Kidney epithelial cell (primary cell): ENCODE measurements around the gene KBTBD6. TPM values are rescaled to one million over a fixed set of nuclear protein-coding genes. Genes with fewer than 3 reads are reported as not detected.

Experiments
- DNase-seq: peaks from one replicate; pipeline ENCODE4 v3.0.0-alpha.2; 2010; ENCODE audit warnings: low read depth
- H3K27me3 ChIP-seq: 2 replicates; pipeline ENCODE4 v1.6.0; 2011; ENCODE audit warnings: low read length; ENCODE audit not compliant: control insufficient read depth, insufficient read depth
- H3K36me3 ChIP-seq: 2 replicates; pipeline ENCODE4 v1.5.1; 2011; ENCODE audit warnings: low read length; ENCODE audit not compliant: control insufficient read depth, insufficient read depth
- H3K4me3 ChIP-seq: 2 replicates; pipeline ENCODE4 v1.5.1; 2011; ENCODE audit warnings: low read depth, mild to moderate bottlenecking, control low read depth, low read length
- CTCF ChIP-seq: IDR thresholded peaks from 2 replicates; pipeline ENCODE4 v1.5.1; 2011; ENCODE audit warnings: mild to moderate bottlenecking, moderate library complexity, low read length, control low read depth, inconsistent platforms; ENCODE audit not compliant: insufficient read depth, poor library complexity, severe bottlenecking
- total RNA-seq: library from RNA; depleted of rRNA; stranded (reverse); fragments of >200 nt; gene quantifications from 2 replicates; pipeline ENCODE4 v1.2.3, GENCODE V29; 2015

The KBTBD6 gene
- total RNA-seq, 1 donor from 2014 or later = 9.0 TPM

GRCh38 chr13:41162151-41162550 lies 29.5 kb upstream of the KBTBD6 start:
- no peak for DNase-seq
- no peaks in the 10 kb centered on the region for H3K36me3 ChIP-seq
- no peak overlapping the region for H3K4me3 ChIP-seq
- no peak for TF ChIP-seq CTCF
- no peaks in the 10 kb centered on the region for H3K27me3 ChIP-seq

GRCh38 chr13:41159174-41159573 lies 26.6 kb upstream of the KBTBD6 start:
- no peak for DNase-seq

GRCh38 chr13:41157048-41157717 lies 24.6 kb upstream of the KBTBD6 start:
- H3K27me3 ChIP-seq = no peaks in the 10 kb centered on the region
- TF ChIP-seq CTCF = no peak
- H3K36me3 ChIP-seq = no peaks in the 10 kb centered on the region
- no peak overlapping the region for H3K4me3 ChIP-seq
- no peak for DNase-seq

More at GRCh38 chr13:41159174-41159573, 26.6 kb upstream of the KBTBD6 start:
- Histone ChIP-seq H3K27me3 (no peaks in the 10 kb centered on the region), H3K36me3 (no peaks in the 10 kb centered on the region), H3K4me3 (no peak overlapping the region)
- TF ChIP-seq CTCF = no peak

GRCh38 chr13:41156620-41157019 lies 24.0 kb upstream of the KBTBD6 start:
- no peak for TF ChIP-seq CTCF

GRCh38 chr13:41154042-41154441 lies 21.4 kb upstream of the KBTBD6 start:
- H3K36me3 ChIP-seq = no peaks in the 10 kb centered on the region
- no peak for DNase-seq
- TF ChIP-seq CTCF = no peak

More at GRCh38 chr13:41156620-41157019, 24.0 kb upstream of the KBTBD6 start:
- H3K27me3 ChIP-seq = no peaks in the 10 kb centered on the region
- H3K36me3 ChIP-seq = no peaks in the 10 kb centered on the region
- DNase-seq = no peak
- H3K4me3 ChIP-seq = no peak overlapping the region

GRCh38 chr13:41152005-41152404 lies 19.4 kb upstream of the KBTBD6 start:
- no peaks in the 10 kb centered on the region for H3K27me3 ChIP-seq
- H3K36me3 ChIP-seq = no peaks in the 10 kb centered on the region
- no peak overlapping the region for H3K4me3 ChIP-seq
- DNase-seq = no peak
- TF ChIP-seq CTCF = no peak

More at GRCh38 chr13:41154042-41154441, 21.4 kb upstream of the KBTBD6 start:
- Histone ChIP-seq H3K4me3 (no peak overlapping the region), H3K27me3 (no peaks in the 10 kb centered on the region)
